Jurkat, Clone E6-1 (cell line): Measurements from ENCODE around the gene ACTL8.

Experiments used
- DNase-seq: peaks from one replicate; pipeline ENCODE4 v3.0.0-alpha.2; 2011; ENCODE audit warnings: low read depth, low spot score
- H3K4me3 ChIP-seq: 2 replicates; pipeline ENCODE4 v1.5.1; 2011; ENCODE audit warnings: mild to moderate bottlenecking, low read length, control low read depth, moderate library complexity

ACTL8 gene

DNA sequence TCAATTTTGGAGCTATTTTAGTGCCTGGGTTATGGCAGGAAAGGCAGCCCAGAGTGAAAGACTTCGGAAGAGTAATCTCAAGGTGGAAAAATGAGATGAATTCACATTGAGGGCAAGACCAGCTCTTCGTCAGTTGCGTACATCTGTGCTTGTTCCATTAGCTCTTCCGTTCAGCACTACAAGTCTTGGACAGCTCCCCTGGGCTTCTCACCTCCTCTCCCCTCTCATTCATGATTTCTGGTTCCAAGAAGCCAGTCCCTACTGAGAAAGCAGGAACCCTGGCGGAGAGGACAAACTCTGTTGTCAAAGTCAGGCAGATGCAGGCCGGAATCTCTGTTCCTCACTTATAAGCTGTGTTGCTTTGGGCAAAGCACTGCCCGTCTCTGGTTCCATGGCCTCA is 76.5 kb downstream of the ACTL8 start:
- no peak overlapping the region for H3K4me3 ChIP-seq
- DNase-seq: peak; percentile 26

DNA sequence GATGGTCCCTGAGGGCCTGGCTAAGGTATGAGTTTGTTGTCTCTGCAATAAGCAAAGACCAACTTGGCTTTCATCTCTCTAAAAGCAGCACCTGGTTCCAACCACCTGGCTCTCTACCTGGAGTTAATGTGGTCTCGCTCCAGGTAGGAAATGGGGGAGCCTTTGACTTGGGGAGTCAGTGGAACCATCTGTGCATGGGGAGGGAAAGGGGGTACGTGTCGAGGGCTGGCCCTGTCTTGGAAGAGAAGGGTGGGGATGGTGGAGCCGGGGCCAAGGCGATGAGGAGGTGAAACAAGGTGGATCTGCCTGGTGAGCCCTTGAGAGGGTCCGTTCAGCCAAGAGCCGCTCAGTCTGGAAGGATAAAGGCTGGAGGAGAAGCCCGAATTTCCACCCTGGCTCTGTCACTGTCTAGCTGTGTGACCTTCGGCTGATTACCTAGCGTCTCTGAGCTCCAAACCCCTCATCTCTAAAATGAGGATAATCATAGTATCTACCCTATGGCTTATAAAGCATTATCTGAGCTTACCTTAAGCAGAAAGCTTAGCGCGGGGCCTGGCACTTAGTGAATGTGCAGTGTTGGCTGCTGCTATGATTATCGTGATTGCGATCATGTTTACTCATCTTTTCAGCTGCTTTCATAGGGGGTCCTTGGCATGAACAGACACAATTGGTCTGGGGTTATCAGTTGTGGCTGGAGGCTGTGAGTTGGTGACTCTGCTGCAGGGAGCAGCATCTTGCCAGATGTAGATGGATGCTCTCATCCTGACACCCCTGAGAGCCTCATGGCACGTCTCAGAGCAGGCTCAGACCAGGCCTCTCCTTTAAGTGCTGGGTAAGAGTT is 78.7 kb downstream of the ACTL8 start:
- no peak for DNase-seq

DNA sequence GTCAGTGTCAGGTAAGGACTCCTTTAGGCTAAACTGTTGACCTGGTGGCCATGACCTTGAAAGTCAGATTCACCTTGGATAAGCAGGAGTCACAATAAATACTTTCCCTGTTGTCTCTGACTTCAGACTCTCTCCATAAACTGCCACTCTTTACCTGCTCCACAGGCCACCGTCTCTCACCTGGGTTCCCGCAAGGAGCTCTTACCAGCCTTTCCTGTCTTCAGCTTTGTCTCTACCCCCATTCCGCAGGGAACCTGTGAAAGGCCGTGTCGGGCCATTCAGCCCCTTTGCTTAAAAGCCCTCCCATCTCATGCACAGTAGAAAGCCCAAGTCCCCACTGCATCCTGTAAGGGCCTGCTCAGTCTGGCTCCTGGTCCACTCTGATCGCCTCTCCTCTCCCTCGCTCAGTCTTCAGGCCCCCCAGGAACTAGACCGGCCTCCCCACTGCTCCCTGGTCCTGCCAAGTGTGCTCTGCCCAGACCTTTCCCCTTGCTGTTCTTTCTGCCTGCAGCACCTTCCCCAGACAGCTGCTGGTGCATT is 79.5 kb downstream of the ACTL8 start:
- H3K4me3 ChIP-seq: no peak overlapping the region
- DNase-seq: no peak

More for the DNA sequence above, 78.7 kb downstream of the ACTL8 start:
- H3K4me3 ChIP-seq: no peak overlapping the region

DNA sequence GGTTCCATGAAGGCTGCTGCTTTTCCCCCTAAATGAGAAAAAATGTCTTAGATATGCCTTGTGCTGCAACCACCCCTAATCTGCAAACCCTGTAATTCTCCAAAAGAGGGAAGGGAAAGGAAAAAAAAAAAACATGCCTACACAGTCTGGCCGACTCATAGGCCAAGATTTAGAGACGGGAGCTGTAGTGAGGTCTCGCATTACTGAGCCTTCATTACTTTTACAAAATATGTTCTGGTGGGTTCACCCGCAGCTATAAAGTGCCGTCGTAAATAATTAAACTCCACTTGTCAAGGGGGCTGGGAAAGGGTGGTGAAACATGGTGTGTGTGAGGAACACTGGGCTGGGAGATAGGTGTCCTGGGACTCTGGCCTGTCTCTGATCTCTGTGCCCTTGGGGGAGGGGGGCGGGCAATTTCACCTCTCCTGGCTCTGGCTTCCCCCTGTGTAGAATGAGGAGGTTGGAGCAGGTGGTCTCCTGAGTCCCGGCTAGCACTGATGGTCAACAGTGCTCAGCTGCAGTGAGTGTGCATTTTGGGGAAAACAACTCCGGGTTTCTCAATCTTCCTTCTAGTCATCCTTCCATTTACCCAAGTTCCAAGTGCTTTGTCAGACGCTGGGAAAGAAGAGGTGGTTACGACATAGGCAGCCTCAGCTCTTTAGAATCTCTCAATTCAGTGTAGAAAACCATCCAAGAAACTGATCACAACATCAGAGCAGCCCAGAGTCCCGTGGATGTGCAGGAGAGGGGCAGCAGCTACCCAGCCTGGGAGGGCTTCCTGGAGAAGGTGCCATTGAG is 82.3 kb downstream of the ACTL8 start:
- no peak for DNase-seq
- H3K4me3 ChIP-seq: no peak overlapping the region

DNA sequence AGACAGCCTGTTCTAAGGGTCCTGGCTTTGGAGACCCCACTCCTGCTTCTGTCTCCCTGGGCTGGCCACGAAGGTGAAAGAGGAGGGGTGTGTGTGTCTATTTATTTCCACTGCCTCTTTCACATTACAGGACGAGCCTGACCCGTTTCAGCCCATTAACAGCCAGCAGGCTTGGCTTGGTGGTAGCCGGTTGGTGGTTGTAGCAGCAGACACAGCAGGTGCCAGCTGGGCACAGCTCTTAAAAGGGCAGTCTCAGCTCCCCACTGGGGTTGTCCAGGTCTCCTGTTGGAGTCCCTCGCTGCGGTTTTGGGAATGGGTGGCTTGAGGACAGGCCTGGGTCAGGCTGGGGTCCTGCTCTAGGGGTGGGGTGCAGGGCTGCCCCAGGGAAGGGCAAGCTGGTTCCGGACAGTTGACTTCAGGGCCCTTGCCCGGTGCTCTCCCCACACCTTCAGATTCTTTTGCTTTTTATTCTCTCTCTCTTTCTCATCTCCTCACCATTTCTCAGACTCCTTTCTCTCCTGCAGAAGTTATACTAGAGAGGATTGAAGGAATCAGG is 84.6 kb downstream of the ACTL8 start:
- no peak overlapping the region for H3K4me3 ChIP-seq
- no peak for DNase-seq

DNA sequence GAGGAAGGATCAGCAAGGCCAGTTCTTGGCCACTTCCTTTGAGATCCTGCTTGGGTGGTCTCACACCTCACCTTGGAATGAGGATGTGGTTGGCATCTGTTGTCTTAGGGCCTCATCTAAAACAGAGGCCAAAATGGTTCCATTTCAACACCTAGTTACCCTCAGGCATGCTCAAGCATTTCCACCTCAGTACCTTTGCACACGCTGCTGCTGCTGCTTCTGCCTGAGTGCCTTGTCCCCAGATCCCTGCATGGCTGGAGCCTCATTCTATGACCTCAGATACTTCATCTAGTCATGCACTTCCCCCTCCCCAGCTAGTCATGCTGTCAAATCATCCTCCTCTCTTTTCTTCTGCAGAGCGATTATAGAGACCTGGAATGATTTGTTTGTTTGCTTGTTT is 86.8 kb downstream of the ACTL8 start:
- H3K4me3 ChIP-seq: no peak overlapping the region
- DNase-seq: no peak

DNA sequence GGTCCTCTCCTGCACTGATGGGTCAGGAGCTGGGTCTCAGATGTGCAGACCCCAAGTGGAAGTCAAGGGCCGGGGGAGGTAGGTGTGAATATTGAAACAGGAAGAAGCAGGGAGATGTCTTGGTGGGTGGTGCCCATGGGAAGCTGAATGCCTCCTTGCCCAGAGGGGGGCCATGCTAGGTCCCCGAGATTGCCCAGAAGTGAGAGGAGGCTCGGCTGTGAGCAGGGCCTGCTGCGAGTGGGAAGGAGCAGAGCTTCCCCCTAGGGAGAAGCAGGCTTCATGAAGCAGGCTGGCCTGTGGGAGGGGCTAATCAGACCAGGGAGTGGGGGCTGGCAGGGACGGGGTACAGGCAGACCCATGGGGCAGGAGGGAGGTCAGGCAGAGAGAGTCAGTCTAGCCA is 87.6 kb downstream of the ACTL8 start:
- DNase-seq: no peak
- H3K4me3 ChIP-seq: no peak overlapping the region

DNA sequence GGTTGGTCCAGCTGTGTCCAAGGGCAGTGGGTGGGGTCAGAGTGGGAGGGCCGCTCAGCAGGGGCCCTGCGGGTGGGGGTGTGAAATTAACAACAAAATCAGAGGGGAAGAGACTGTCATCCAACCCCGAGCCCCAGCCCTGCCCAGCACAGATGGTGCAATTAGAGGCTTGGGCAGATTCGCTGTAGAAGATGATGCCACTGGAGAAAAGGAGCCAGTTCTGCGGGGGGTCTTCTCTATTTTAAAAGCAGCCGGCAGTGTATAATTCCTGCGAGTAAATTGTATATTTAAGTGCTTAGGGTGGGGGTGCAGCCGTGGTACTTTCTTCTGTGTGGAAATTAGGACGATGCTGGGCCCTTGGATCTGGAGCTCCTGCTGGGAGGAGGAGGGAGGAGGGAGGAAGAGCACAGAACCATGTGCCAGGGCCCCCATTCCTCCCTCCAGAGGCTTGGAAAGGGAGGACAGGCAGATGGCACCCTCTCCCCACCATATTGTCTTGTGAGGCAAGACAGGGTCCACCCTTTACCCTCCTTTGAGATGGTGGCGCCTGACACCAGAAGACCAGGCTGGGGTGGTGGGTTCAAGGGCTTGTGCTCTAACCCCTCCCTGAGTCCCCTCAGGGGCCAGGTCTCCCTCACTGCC is 89.2 kb downstream of the ACTL8 start:
- H3K4me3 ChIP-seq: no peak overlapping the region

DNA sequence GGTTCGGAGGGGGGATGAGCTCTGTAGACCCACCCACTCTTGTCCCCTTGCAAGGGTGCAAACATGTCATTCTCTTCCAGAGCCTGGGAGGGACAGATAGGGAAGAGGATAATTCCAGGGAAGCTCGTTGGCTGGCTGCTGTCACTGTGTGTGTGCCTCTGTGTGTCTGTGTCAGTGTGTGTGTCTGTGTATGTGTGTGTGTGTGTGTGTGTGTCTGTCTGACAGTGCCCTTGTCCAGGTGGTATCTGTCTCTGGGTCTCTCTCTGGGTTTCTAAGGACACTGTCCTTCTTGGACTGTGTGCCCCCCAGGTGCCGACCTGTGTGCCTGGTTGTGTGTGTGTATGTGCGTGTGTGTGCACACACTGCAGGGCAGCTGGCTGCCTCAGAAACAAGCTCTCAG is 90.5 kb downstream of the ACTL8 start:
- DNase-seq: no peak
- no peak overlapping the region for H3K4me3 ChIP-seq

More for the DNA sequence above, 89.2 kb downstream of the ACTL8 start:
- DNase-seq: no peak

DNA sequence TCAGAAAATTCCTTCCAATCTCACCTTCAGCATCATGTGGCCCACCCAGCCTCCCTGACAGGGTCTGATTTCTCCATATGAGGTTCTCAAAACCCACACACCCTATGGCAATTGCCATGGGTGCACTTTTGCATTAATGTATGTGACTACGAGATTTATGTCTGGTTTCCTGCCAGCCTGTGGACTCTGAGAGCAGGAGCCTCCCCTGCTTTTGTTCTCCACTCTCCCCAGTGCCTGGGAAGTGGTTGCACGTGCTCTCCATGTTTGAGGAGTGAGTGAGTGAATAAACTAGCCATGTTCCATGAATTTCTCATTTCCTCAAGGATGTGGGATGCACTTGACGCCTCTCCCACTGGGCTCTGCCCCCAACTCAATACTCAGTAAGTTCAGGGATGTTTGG is 91.2 kb downstream of the ACTL8 start:
- no peak overlapping the region for H3K4me3 ChIP-seq
- DNase-seq: no peak

DNA sequence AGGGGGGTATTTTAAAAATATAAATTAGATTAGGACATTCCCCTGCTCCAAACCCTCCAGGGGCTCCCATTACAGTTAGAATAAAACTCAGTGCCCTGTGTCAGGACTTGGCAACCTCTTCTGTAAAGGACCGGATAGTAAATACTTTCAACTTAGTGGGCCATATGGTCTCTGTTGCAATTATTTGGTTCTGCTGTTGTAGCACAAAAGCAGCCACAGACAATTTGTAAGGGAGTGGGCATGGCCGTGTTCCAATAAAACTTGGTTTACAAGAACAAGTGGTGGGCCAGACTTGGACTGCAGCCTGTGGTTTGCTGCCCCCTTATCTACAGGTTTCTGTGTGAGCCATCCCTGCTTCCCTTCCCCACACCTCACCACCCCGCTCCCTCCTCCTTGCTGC is 92.0 kb downstream of the ACTL8 start:
- no peak overlapping the region for H3K4me3 ChIP-seq
- DNase-seq: no peak

DNA sequence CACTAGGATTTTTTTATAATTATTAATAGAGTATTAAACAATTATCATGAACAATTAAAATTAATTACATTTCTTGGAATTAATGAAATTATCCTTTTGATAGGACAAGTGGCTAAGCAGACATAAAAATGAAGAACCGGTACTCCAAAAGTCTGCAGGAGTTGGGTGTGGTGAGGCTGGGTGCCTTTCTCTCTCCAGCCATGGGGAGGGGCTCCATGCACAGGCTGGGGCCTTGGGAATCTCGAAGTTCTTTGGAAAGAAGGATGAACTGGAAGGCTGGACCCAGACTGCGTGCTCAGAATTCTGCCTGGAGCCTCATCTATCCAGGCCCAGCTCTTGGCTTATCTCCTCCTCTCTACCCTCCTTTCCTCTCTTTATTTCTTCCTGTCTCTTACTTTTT is 94.1 kb downstream of the ACTL8 start:
- no peak for DNase-seq
- H3K4me3 ChIP-seq: no peak overlapping the region

DNA sequence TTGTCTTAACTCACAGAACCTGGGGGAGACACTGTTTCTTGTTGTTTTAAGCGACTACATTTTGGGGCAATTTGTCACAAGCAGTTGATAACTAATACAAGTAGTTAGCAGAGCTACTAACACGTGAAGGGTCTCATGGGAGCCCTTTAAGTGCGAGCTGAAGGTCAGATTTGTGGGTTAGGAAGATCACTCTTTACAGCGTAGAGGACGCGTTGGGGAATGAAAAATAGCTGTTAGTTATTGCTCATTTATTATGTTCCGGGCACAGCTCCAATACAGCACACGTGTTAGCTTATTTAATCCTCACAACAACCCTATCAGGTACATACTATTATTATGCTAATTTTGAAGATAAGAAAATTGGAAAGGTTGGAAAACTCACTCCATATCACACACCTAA is 95.9 kb downstream of the ACTL8 start:
- DNase-seq: no peak
- no peak overlapping the region for H3K4me3 ChIP-seq

DNA sequence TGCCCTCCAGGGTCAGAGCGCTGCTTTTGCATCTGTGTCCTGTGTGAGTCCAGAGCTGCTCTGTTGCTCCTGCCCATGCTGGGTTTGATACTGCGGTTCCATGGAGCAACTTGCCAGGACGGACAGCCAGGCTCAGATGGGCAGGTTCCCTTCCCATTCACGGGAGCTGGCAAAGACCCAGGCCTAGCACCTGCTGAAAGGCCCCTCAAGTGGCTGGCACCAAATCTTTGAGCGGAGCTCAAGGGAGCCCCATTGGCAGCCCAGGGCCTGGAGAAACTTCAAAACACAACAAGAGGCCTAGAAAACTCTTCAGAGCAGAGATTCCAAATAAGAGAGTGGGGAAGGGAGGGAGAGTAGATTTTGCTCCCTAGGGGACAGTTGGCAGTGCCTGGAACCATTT is 97.2 kb downstream of the ACTL8 start:
- no peak for DNase-seq
- no peak overlapping the region for H3K4me3 ChIP-seq

DNA sequence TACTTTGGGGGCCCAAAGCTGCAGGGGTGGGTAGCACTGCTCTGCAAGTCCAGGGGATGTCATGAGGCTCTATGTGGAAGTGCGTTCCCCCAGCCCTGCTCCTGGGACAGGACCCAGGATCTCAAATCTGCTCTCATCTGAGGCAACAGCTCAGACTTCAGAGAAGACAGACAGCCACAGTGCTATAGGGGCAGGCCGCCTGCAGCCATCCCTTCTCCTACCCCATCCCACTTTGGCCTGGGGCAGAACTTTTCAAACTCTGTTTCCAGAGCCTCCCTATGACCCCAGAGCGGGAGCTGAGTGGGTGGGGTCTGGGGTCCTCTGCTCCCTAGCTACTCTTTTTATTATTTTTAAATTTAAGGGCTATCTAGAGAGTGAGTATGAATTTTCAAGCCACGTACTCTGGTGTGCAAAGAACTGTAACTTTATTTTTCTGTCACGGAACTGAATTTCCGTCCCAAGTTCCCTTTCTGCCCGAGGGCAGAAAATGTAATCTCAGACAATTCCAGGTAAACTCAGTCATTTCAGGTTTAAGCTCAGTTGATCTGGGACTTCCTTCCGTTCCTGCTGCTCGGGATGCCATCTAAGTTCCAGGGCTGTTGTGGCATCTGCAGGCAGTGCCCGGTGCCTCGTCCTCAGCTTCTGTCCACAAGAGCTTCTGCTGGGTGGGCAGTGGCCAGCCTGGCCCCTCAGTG is 98.3 kb downstream of the ACTL8 start:
- no peak for DNase-seq
- H3K4me3 ChIP-seq: no peak overlapping the region

DNA sequence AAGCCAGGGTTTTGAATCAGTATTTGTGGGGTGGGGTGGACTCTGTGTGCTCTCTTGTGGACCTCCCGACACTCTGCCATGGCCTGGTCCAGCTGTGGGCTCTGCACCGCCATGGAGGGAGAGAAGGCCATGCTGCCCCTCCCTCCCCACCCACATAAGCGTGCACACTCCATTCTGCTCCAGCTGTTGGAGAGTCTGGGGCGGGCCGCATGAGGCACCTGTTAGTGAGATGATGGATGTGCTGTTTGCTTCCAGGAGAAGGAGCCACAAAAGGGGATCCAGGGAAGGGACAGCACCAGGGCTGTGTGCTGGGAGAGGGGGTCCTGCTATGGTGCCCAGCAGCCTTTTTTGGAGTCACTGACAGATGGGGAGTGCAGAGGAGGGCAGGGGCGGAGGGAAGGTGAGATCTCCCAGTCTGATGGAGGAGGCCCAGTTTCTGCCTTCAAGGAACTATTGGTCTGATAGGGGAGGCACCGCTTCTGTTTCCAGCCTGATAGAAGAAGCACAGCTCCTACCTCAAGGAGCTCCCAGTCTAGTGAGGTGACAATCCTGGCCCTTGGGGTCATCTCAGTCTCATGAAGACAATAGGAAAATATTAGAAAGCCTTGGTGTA is 101.5 kb downstream of the ACTL8 start:
- no peak overlapping the region for H3K4me3 ChIP-seq
- DNase-seq: no peak

DNA sequence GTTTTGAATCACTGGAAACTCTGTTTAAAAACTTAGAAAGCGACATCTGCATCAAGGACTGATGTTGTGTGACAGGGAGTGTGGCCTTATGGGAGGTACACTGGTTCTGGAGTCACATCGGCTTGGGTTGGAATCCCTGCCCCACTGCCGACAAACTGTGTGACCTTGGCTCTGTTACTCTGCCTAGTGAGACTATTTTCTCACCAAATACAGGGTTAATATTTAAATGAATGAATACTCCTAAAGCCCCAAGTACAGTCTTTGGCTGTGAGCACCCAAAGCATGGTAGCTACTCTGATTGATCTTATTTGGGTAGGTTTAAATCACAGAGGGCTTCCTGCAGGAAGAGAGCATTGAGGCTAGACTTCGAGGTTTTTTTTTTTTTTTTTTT is 102.0 kb downstream of the ACTL8 start:
- no peak for DNase-seq
- no peak overlapping the region for H3K4me3 ChIP-seq

DNA sequence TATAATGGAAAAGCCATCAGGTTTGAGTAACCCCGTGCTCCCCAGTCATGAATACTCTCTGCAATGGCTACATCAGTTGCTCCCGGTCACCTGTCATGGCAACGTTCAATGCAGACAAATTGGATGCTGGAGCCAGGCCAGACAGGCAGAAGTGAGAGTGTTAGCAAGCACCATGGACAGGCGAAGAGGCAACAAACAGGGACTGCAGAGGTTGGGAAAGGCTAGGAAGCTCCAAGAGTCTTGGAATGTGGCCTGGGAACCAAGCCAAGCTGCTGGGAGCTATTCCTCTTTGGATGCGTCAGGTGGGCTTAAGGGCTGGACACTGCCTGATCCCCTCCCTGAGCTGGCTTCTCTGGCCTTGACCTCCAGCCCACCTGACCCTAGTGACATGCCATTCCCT is 102.9 kb downstream of the ACTL8 start:
- H3K4me3 ChIP-seq: no peak overlapping the region
- DNase-seq: no peak

DNA sequence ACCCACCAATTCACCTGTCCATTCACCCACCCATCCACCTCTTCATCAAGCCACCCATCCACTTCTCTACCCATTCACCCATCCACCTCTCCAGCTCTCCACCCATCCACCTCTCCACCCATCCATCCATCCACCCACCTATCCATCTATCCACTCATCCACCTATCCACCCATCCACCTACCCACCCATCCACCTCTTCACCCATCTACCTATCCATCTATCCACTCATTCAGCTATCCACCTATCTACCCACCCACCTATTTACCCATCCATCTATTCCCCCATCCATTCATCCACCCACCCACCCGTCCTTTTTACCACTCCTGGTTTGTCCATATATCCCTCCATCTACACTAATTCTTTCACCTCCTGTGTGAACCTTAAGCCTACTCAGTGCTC is 105.7 kb downstream of the ACTL8 start:
- no peak overlapping the region for H3K4me3 ChIP-seq
- DNase-seq: no peak
